ENCODE data around the gene B4GALNT4.
"Not testable (repeated sequence)": the region's sequence is repeated elsewhere in the genome, so short reads cannot be mapped to it uniquely, and the experiment has no call there.

Gene B4GALNT4

DNA sequence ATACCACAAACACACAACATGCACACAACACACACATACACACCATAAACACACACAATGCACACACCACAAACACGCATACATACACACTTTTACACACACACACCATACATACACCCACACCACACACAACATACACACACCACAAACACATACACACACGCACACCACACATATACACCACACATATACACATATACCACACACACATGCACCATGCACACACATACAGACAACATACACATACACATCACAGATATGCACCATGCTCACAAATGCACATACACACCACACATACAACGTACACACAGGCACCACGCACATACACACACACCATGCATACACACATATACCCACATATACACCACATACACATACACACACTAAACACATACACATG lies 11.7 kb upstream of the B4GALNT4 start:
- no peak for DNase-seq (ENCODE audit: extremely low spot score)
- CTCF ChIA-PET, result no interaction called here
- POLR2A ChIA-PET, result no interaction called here
- TF ChIP-seq ELF4 (IDR thresholded peaks at IDR 0.05) (no peak), FOXA1 (IDR thresholded peaks at IDR 0.05) (no peak)

DNA sequence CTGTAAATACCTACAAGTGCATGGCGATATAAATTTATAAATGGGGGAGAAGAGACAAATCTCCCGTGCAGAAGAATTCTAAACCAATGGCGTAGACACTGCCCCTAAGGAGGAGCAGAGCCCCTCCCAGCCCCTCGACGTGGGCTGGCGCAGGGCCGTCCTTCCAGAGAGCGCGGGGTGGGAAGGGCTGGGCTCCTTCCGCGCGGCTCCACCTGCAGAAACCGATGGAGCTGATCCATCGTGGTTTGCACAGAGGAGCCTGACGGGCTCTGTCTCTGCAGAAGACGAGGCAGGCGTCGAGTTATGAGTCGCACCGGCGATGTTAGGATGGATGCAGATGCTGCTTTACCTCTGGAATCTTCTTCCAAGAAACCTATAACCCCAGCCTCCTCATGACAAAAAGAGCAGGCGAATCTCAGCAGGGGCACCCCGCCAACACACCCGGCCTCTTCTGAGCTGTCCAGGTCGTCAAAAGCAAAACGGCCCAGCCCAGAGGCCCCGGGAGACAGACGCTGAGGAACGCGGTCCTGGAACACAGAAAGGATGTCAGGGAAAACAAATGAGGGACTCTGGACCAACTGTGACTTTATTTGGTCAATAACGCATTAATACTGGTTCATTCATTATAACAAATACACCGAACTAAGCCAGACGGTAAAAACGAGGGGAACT lies 11.0 kb upstream of the B4GALNT4 start:
- no peak for DNase-seq (ENCODE audit: extremely low spot score)
- no peak for TF ChIP-seq LEF1 (IDR thresholded peaks at IDR 0.05; ENCODE audit: borderline replicate concordance)
- no peak for TF ChIP-seq NFRKB (IDR thresholded peaks at IDR 0.05)
- no peak for TF ChIP-seq ELF4 (IDR thresholded peaks at IDR 0.05)
- no peak for TF ChIP-seq ARNT (IDR thresholded peaks at IDR 0.05)
- TF ChIP-seq SUZ12 (IDR thresholded peaks at IDR 0.05), result no peak
- no peak for TF ChIP-seq FOXA1 (IDR thresholded peaks at IDR 0.05)
- TF ChIP-seq, protein P1, sequence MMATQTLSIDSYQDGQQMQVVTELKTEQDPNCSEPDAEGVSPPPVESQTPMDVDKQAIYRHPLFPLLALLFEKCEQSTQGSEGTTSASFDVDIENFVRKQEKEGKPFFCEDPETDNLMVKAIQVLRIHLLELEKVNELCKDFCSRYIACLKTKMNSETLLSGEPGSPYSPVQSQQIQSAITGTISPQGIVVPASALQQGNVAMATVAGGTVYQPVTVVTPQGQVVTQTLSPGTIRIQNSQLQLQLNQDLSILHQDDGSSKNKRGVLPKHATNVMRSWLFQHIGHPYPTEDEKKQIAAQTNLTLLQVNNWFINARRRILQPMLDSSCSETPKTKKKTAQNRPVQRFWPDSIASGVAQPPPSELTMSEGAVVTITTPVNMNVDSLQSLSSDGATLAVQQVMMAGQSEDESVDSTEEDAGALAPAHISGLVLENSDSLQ (IDR thresholded peaks at IDR 0.05), result no peak
- no peak for TF ChIP-seq SP1 (IDR thresholded peaks at IDR 0.05)
- TF ChIP-seq TARDBP (IDR thresholded peaks at IDR 0.05), result no peak
- no peak for TF ChIP-seq ZNF384 (IDR thresholded peaks at IDR 0.05)
- TF ChIP-seq BHLHE40 (IDR thresholded peaks at IDR 0.05; ENCODE audit: borderline replicate concordance), result no peak
- TF ChIP-seq CTBP1 (IDR thresholded peaks at IDR 0.05; ENCODE audit: borderline replicate concordance), result no peak
- no peak for TF ChIP-seq HDGF (IDR thresholded peaks at IDR 0.05; ENCODE audit: borderline replicate concordance)
- no peak for TF ChIP-seq L3MBTL2 (conservative IDR thresholded peaks at IDR 0.05)
- TF ChIP-seq FOXK2 (IDR thresholded peaks at IDR 0.05), result no peak
- TF ChIP-seq FOXM1 (IDR thresholded peaks at IDR 0.05; ENCODE audit: borderline replicate concordance), result no peak
- POLR2A ChIA-PET, result interaction anchor here (0.6 to 1.6 kb wide), 2 partner anchors 10 to 97 kb away, joined by 3 to 4 read pairs; no protein-coding TSS in a partner anchor
- CTCF ChIA-PET, result no interaction called here

DNA sequence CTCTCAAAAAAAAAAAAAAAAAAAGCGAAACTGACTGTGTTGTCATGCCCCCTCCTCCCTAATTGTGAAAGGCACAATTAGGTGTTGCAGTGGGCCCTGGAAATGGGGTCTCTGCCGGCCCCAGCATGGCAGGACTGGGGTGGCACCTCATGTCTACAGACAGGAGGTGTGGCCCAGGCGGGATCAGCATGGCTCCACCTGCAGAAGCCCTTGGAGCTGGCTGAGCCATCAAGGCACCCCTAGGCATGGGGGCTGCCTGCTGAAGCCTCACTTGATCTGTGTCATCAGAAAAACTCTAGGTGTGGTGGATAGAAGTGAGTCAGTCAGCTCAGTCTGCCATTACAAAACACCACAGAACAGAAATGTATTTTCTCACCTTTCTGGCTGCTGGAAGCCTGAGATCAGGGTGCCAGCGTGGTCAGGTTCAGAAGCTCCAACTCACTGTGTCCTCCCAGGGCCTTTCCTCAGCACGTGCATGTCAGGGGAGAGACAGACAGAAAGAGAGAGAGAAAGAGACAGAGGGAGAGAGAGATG lies 10.1 kb upstream of the B4GALNT4 start:
- POLR2A ChIA-PET, result interaction anchor here (1.6 kb wide), 1 partner anchor 9 kb away, joined by 4 read pairs; no protein-coding TSS in a partner anchor
- TF ChIP-seq, protein P1 (IDR thresholded peaks at IDR 0.05), result no peak
- TF ChIP-seq L3MBTL2 (conservative IDR thresholded peaks at IDR 0.05) (no peak), HDGF (IDR thresholded peaks at IDR 0.05; ENCODE audit: borderline replicate concordance) (no peak), NFRKB (IDR thresholded peaks at IDR 0.05) (no peak), CTBP1 (IDR thresholded peaks at IDR 0.05; ENCODE audit: borderline replicate concordance) (no peak), FOXK2 (IDR thresholded peaks at IDR 0.05) (no peak), ZNF384 (IDR thresholded peaks at IDR 0.05) (no peak)
- CTCF ChIA-PET, result interaction anchor here (0.7 kb wide), 2 partner anchors 69 to 106 kb away, joined by 3 to 4 read pairs; no protein-coding TSS in a partner anchor

DNA sequence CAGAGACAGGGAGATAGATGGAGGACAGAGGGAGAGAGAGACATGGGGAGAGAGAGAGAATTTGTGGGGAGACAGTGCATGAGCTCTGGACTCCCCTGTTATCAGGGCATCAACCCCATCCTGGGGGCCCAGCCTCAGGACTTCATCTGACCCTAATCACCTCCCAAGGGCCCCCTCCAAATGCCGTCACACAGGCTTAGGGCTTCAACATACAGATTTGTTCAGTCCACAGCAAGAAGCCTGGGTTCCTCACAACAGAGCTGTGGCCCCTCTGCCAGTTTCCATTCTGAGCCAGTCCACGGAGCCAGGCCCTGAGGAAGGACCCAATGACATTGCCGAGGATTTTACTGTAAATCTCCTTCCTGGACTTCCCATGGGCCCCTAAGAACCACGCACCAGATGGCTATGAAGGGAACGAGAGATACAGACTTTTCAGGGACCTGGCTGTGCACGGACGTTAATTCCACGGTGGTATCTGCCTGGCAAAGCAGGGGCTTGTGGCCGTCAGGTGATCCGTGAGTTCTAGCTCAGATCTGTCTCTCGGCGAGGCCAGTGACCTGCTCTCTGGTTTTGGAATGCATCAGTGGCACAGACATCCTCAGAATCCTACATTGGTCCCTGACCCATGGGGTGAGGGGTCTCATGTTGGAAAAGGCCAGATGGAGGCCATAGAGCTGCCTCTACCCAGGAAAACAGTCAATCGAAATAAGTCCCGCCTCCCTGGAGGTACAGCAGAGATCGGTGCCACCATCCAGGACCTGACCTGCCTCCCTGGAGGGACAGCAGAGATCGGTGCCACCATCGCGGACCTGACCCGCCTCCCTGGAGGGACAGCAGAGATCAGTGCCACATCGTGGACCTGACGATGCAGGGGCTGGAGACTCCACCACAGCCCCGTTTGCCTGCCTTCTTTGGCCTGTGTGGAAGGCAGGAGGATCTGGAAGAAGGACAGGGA lies 8.7 kb upstream of the B4GALNT4 start:
- CTCF ChIA-PET, result no interaction called here
- POLR2A ChIA-PET, result no interaction called here
- DNase-seq (ENCODE audit: extremely low spot score), result no peak

More for the DNA sequence above, 10.1 kb upstream of the B4GALNT4 start:
- DNase-seq (ENCODE audit: extremely low spot score), result no peak

DNA sequence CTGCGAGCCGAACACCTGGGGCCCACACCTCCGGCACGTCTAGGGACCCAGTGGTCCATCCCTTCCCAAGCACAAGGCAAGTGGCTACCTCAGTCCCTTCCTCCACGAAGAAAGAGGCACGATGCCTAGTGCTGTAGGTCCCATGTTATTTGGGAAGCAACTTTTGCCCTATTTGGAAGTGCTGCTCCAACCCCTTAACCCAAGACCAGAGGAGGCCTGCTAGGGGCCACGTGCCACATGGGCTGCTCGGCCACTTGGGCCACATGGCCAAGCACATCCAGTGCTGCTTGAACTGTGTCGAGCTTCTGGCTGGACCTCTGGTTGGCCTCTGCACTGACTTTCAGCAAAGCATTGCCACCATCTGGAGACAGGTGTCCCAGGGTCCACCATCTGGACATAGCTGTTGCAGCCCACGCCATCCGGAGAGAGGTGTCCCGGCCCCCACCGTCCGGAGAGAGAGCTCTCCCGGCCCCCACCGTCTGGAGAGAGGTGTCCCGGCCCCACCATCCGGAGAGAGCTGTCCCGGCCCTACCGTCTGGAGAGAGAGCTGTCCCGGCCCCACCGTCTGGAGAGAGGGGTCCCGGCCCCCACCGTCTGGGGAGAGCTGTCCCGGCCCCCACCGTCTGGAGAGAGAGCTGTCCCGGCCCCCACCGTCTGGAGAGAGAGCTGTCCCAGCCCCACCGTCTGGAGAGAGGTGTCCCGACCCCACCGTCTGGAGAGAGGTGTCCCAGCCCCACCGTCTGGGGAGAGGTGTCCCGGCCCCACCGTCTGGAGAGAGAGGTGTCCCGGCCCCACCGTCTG lies 6.5 kb upstream of the B4GALNT4 start:
- TF ChIP-seq LEF1 (IDR thresholded peaks at IDR 0.05; ENCODE audit: borderline replicate concordance), result no peak
- TF ChIP-seq BHLHE40 (IDR thresholded peaks at IDR 0.05; ENCODE audit: borderline replicate concordance), result no peak
- CTCF ChIA-PET, result interaction anchor here (0.6 to 1.4 kb wide), 2 partner anchors 45 to 112 kb away, joined by 4 to 6 read pairs; no protein-coding TSS in a partner anchor
- DNase-seq (ENCODE audit: extremely low spot score), result peak; percentile 4
- POLR2A ChIA-PET, result no interaction called here

More for the DNA sequence above, 8.7 kb upstream of the B4GALNT4 start:
- TF ChIP-seq L3MBTL2 (conservative IDR thresholded peaks at IDR 0.05), result no peak
- TF ChIP-seq, protein P1 (IDR thresholded peaks at IDR 0.05), result no peak
- no peak for TF ChIP-seq LEF1 (IDR thresholded peaks at IDR 0.05; ENCODE audit: borderline replicate concordance)
- no peak for TF ChIP-seq ELF4 (IDR thresholded peaks at IDR 0.05)
- no peak for TF ChIP-seq FOXA1 (IDR thresholded peaks at IDR 0.05)
- TF ChIP-seq ARNT (IDR thresholded peaks at IDR 0.05), result no peak
- no peak for TF ChIP-seq TARDBP (IDR thresholded peaks at IDR 0.05)
- no peak for TF ChIP-seq FOXK2 (IDR thresholded peaks at IDR 0.05)
- no peak for TF ChIP-seq HDGF (IDR thresholded peaks at IDR 0.05; ENCODE audit: borderline replicate concordance)
- no peak for TF ChIP-seq FOXM1 (IDR thresholded peaks at IDR 0.05; ENCODE audit: borderline replicate concordance)
- no peak for TF ChIP-seq SP1 (IDR thresholded peaks at IDR 0.05)
- no peak for TF ChIP-seq ZNF384 (IDR thresholded peaks at IDR 0.05)

DNA sequence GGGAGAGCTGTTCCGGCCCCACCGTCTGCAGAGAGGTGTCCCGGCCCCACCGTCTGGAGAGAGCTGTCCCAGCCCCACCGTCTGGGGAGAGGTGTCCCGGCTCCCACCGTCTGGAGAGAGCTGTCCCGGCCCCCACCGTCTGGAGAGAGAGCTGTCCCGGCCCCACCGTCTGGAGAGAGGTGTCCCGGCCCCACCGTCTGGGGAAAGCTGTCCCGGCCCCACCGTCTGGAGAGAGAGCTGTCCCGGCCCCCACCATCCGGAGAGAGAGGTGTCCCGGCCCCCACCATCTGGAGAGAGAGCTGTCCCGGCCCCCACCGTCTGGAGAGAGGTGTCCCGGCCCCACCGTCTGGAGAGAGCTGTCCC lies 5.9 kb upstream of the B4GALNT4 start:
- POLR2A ChIA-PET, result interaction anchor here (1.5 kb wide), 1 partner anchor 86 kb away, joined by 4 read pairs; no protein-coding TSS in a partner anchor
- DNase-seq (ENCODE audit: extremely low spot score), result not testable (repeated sequence)
- CTCF ChIA-PET, result interaction anchor here (0.6 kb wide), 1 partner anchor 44 kb away, joined by 4 read pairs; no protein-coding TSS in a partner anchor

Measured in HEK293T (cell line).